B cell (primary cell): ENCODE data around the gene TENT4A.

Experiments
- EZH2 ChIP-seq: IDR thresholded peaks from 2 replicates; pipeline ENCODE4 v1.6.1; 2012; ENCODE audit warnings: borderline replicate concordance, low read depth, mild to moderate bottlenecking, moderate library complexity, low read length; ENCODE audit not compliant: insufficient read depth, poor library complexity, severe bottlenecking
- TF ChIP-seq, protein P1 (sequence below): fragments of 200-600 bp; IDR thresholded peaks from one replicate; pipeline ENCODE4 v1.8.0; 2022; ENCODE audit warnings: antibody characterized with exemption, mild to moderate bottlenecking

DNA sequence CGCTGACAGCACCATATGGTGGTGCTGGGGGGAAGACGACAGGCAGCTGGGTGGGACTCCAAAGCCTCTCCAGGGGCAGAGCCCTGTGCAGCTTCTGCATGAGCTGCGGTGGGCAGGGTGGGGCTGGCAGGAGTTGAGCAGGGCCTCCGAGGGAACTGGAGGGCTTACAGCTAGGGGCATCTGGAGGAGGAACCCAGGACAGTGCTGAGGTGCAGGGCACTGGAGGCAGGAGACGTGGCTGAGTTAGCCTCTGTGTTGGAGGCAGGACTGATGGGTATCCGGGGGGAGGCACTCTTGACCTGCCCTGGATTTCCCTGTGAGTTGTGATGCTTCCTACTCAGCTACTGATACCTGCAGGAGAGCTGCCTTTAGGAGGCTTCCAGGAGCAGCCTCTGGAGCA is 45.0 kb downstream of the TENT4A start:
- TF ChIP-seq, protein P1, sequence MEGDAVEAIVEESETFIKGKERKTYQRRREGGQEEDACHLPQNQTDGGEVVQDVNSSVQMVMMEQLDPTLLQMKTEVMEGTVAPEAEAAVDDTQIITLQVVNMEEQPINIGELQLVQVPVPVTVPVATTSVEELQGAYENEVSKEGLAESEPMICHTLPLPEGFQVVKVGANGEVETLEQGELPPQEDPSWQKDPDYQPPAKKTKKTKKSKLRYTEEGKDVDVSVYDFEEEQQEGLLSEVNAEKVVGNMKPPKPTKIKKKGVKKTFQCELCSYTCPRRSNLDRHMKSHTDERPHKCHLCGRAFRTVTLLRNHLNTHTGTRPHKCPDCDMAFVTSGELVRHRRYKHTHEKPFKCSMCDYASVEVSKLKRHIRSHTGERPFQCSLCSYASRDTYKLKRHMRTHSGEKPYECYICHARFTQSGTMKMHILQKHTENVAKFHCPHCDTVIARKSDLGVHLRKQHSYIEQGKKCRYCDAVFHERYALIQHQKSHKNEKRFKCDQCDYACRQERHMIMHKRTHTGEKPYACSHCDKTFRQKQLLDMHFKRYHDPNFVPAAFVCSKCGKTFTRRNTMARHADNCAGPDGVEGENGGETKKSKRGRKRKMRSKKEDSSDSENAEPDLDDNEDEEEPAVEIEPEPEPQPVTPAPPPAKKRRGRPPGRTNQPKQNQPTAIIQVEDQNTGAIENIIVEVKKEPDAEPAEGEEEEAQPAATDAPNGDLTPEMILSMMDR: no peak
- TF ChIP-seq EZH2: no peak
